Suprapubic skin (tissue), 4 donors: ENCODE measurements around the gene COL8A1.

ENCODE experiments used
- EP300 ChIP-seq: sonication (generic); formaldehyde crosslinking; IDR thresholded peaks from one replicate; pipeline ENCODE4 v1.6.1; 2017; ENCODE audit warnings: antibody characterized with exemption
- POLR2A ChIP-seq, 2 donors: fragments of 450-650 bp; IDR thresholded peaks; one replicate each; pipeline ENCODE4 v1.6.1; 2017; ENCODE audit warnings: antibody characterized with exemption in 2 of 2, mild to moderate bottlenecking in 2 of 2, moderate library complexity in 2 of 2
- POLR2AphosphoS5 ChIP-seq, 3 donors: sonication (generic); formaldehyde crosslinking; IDR thresholded peaks; one replicate each; pipeline ENCODE4 v1.6.1; 2017; ENCODE audit warnings: antibody characterized with exemption in 3 of 3
- TF ChIP-seq, protein P1 (sequence below), 2 donors: fragments of 200-600 bp in 1 of 2; fragments of 450-650 bp in 1 of 2; sonication (generic) in 1 of 2; IDR thresholded peaks; one replicate each; pipeline ENCODE4 v1.5.1; 2016 to 2019; ENCODE audit warnings: antibody characterized with exemption in 2 of 2, mild to moderate bottlenecking in 1 of 2, moderate library complexity in 1 of 2

DNA sequence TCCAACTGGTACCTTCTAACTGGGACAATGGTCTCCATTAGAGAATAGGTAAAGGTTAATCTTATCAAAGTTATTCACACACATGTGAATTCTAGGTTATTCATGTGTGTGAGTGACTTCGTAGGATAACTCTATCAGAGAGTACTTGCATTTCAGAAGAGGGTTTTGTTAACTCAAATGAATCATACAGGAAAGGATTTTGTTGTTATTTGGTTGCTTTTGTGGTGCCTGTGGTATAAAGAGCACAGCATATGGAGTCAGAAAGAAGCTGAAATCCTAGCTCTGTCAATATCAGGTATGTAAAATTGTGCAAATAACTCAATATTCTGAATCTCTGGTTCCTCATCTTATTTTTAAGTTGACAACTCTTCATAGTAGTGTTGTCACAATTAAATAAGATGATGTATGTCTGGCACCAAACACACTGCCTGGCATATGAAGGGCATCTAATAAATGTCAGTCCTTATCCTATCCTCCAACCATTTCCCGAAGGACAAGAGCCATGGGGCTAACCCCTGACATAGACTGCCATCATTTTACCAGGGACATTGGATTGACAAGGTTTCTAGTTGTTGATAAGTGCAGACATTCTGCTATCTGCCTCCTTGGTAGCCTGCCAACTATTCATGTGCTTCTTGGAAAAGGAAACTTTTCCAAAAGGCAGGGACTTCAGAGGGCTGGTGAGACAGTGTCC is 130.6 kb downstream of the COL8A1 start:
- TF ChIP-seq POLR2A (IDR thresholded peaks at IDR 0.05) (no peak), EP300 (no peak), POLR2AphosphoS5 (IDR thresholded peaks at IDR 0.05) (no peak)
- TF ChIP-seq, protein P1, sequence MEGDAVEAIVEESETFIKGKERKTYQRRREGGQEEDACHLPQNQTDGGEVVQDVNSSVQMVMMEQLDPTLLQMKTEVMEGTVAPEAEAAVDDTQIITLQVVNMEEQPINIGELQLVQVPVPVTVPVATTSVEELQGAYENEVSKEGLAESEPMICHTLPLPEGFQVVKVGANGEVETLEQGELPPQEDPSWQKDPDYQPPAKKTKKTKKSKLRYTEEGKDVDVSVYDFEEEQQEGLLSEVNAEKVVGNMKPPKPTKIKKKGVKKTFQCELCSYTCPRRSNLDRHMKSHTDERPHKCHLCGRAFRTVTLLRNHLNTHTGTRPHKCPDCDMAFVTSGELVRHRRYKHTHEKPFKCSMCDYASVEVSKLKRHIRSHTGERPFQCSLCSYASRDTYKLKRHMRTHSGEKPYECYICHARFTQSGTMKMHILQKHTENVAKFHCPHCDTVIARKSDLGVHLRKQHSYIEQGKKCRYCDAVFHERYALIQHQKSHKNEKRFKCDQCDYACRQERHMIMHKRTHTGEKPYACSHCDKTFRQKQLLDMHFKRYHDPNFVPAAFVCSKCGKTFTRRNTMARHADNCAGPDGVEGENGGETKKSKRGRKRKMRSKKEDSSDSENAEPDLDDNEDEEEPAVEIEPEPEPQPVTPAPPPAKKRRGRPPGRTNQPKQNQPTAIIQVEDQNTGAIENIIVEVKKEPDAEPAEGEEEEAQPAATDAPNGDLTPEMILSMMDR (IDR thresholded peaks at IDR 0.05) = no peak
